Pancreas (tissue), 10 donors: ENCODE measurements around the gene PTPRU. TPM values are rescaled to one million over a fixed set of nuclear protein-coding genes. Genes with fewer than 3 reads are reported as not detected.

Experiments
- ATAC-seq, 4 donors: fragments of 200-7000 bp; cut with Tn5 transposase; one replicate each; pipeline versions ENCODE4 v1.8.0 to v1.9.1; 2020; ENCODE audit warnings: mild to moderate bottlenecking in 4 of 4, moderate library complexity in 4 of 4
- DNase-seq, 6 donors: peaks; one replicate each; pipeline ENCODE4 v3.0.0-alpha.2; 2020
- FAIRE-seq: peaks from 2 replicates; lab custom pipeline; 2012; peaks lifted over from hg19 to GRCh38; lab: Jason Lieb, UNC
- H3K27ac ChIP-seq, 4 donors: fragments of 200-600 bp; sonication (generic); 1 replicate in 3 of 4; 2 replicates in 1 of 4; pipeline versions ENCODE4 v1.5.0 to v1.8.0; 2020
- H3K27me3 ChIP-seq, 4 donors: fragments of 200-600 bp; one replicate each; pipeline ENCODE4 v1.8.0; 2021
- H3K36me3 ChIP-seq, 3 donors: fragments of 200-600 bp; sonication (generic) in 1 of 3; one replicate each; pipeline versions ENCODE4 v1.5.0 to v1.8.0; 2020 to 2021
- H3K4me1 ChIP-seq, 3 donors: fragments of 200-600 bp; one replicate each; pipeline ENCODE4 v1.8.0; 2021
- H3K4me3 ChIP-seq, 4 donors: fragments of 200-600 bp; sonication (generic) in 2 of 4; one replicate each; pipeline versions ENCODE4 v1.5.0 to v1.8.0; 2020 to 2021
- H3K9me3 ChIP-seq, 4 donors: fragments of 200-600 bp; one replicate each; pipeline ENCODE4 v1.8.0; 2021
- CTCF ChIP-seq, 4 donors: fragments of 200-600 bp; sonication (generic) in 3 of 4; IDR thresholded peaks; one replicate each; pipeline versions ENCODE4 v1.5.0 to v1.8.0; 2021; ENCODE audit warnings: antibody characterized with exemption in 4 of 4
- WGBS, 2 donors: extraction: QIAGEN DNeasy Blood & Tissue Kit; methylation state at CpG; one replicate each; pipeline ENCODE4 v1.1.7; 2013; 5-methylcytosine and 5-hydroxymethylcytosine counted together
- intact Hi-C, 3 donors: fragments of 100-400 bp; cut with DNase I; formaldehyde crosslinking; loops; one replicate each; pipeline versions ENCODE4 v1.11.1 to v1.14.2; 2022
- polyA plus RNA-seq, 2 donors: library from polyadenylated mRNA; stranded (reverse); fragments of 200-250 nt; gene quantifications; one replicate each; pipeline ENCODE4 v1.2.3, GENCODE V29; 2013
- total RNA-seq, 6 donors: library from RNA; stranded (reverse); fragmentation: NEBNext Ultra II Directional in 4 of 6; extraction: Animal tissue kit (Norgen Biotek cat#: 25700) in 4 of 6; gene quantifications; one replicate each; pipeline versions ENCODE4 v1.2.1 to v1.2.4, GENCODE V29; 2021 to 2023
- donor health status: healthy with polysubstance abuse.
- donor health status: DM: no; HTN: no; CAD: no; lungs with moderate emphysema.
- donor health status: DM: no; HTN: no; CAD: no.
- donor health status: control.
- donor health status: control.
- donor health status: Bipolar disorder and iron deficiency.
- donor health status: DM: yes; HTN: yes; CAD: no.
- donor health status: DM: no; HTN: no; CAD: no.
- donor health status: DM: no; HTN: no; CAD: no.
- donor health status: DM: yes; HTN: yes; CAD: no.

PTPRU gene
- total and polyA plus RNA-seq, 8 donors: 12.3 to 20.9 (median 15.2) TPM

GRCh38 chr1:29267321-29268070 is 31.2 kb downstream of the PTPRU start:
- TF ChIP-seq CTCF (IDR thresholded peaks at IDR 0.05): no peak
- no peak for ATAC-seq
- intact Hi-C loops: no loop called here
- no peak for FAIRE-seq
- WGBS, 2 donors: 90% methylated on average over 9 of the region's 9 CpGs
- Histone ChIP-seq H3K4me3 (no peak overlapping the region), H3K27ac (no peak overlapping the region), H3K36me3 (no peaks in the 10 kb centered on the region), H3K9me3 (no peaks in the 10 kb centered on the region), H3K27me3 (no peaks in the 10 kb centered on the region), H3K4me1 (peaks cover 0 to 4% (median 0%) of the 10 kb centered on the region in 3 donors)
- DNase-seq: peak in 1 of 6 donors; percentile 8

- ATAC-seq (no peak), FAIRE-seq (no peak), DNase-seq (peak in 1 of 6 donors; percentile 29)
- Histone ChIP-seq H3K27me3 (no peaks in the 10 kb centered on the region), H3K9me3 (no peaks in the 10 kb centered on the region), H3K4me3 (no peak overlapping the region), H3K36me3 (no peaks in the 10 kb centered on the region), H3K27ac (no peak overlapping the region), H3K4me1 (peaks cover 0 to 4% (median 0%) of the 10 kb centered on the region in 3 donors)
- intact Hi-C loops: no loop called here
- 86 to 88% methylated on average over 8 of the region's 8 CpGs for WGBS, 2 donors
- no peak for TF ChIP-seq CTCF (IDR thresholded peaks at IDR 0.05)
Observed at GRCh38 chr1:29269382-29269781, 33.1 kb downstream of the PTPRU start.

- Histone ChIP-seq H3K4me3 (no peak overlapping the region), H3K9me3 (no peaks in the 10 kb centered on the region), H3K36me3 (no peaks in the 10 kb centered on the region), H3K27ac (no peak overlapping the region), H3K27me3 (no peaks in the 10 kb centered on the region), H3K4me1 (peaks cover 0 to 4% (median 0%) of the 10 kb centered on the region in 3 donors)
- DNase-seq (no peak), FAIRE-seq (no peak), ATAC-seq (no peak)
- intact Hi-C loops: no loop called here
- no peak for TF ChIP-seq CTCF (IDR thresholded peaks at IDR 0.05)
- 73% methylated on average over 3 of the region's 3 CpGs for WGBS, 2 donors
Observed at GRCh38 chr1:29270929-29271521, 34.7 kb downstream of the PTPRU start.

- FAIRE-seq: no peak
- no peak overlapping the region for H3K27ac ChIP-seq
- TF ChIP-seq CTCF (IDR thresholded peaks at IDR 0.05): no peak
Observed at GRCh38 chr1:29271724-29272123, 35.4 kb downstream of the PTPRU start.

More at GRCh38 chr1:29271724-29272123, 35.4 kb downstream of the PTPRU start:
- H3K4me1 ChIP-seq: peaks cover 0 to 4% (median 0%) of the 10 kb centered on the region in 3 donors
- no peak overlapping the region for H3K4me3 ChIP-seq
- WGBS, 2 donors: 49 to 50% methylated on average over 7 of the region's 7 CpGs
- no peaks in the 10 kb centered on the region for H3K9me3 ChIP-seq
- ATAC-seq (peak; percentile 76 to 99 (median 90)), DNase-seq (peak in 5 of 6 donors; percentile 48 to 68 (median 53))
- H3K27me3 ChIP-seq: no peaks in the 10 kb centered on the region
- intact Hi-C loops: no loop called here
- H3K36me3 ChIP-seq: peaks cover 0 to 7% (median 0%) of the 10 kb centered on the region in 3 donors
